GM12878 (cell line): ENCODE measurements around the gene ROCK2. TPM values are rescaled to one million over a fixed set of nuclear protein-coding genes. Genes with fewer than 3 reads are reported as not detected.

Experiments
- ATAC-seq: fragments of 200-7000 bp; cut with Tn5 transposase; 3 replicates; pipeline ENCODE4 v1.9.1; 2020; ENCODE audit warnings: mild to moderate bottlenecking, moderate library complexity
- BruUV-seq: library from RNA; stranded (reverse); fragments of 400-500 nt; replicated peaks from 2 replicates; lab custom pipeline; 2021; lab: Mats Ljungman, UMichigan
- CTCF ChIA-PET: fragments of 300-600 bp; sonication (Branson Sonifier 250); formaldehyde crosslinking; extraction: SDS; loops from one replicate; lab custom pipeline; 2021; ENCODE audit warnings: inconsistent platforms; lab: Yijun Ruan, JAX
- POLR2A ChIA-PET: fragments of 350-600 bp; formaldehyde crosslinking; extraction: SDS; loops from one replicate; lab custom pipeline; 2021; ENCODE audit warnings: inconsistent platforms; lab: Charles Lee
- RAD21 ChIA-PET: fragments of 300-600 bp; sonication (Branson Sonifier 250); formaldehyde crosslinking; loops from one replicate; lab custom pipeline; 2023; ENCODE audit warnings: antibody characterized with exemption; ENCODE audit not compliant: unreplicated experiment; lab: Charles Lee
- SMC1A ChIA-PET: fragments of 300-600 bp; sonication (Branson Sonifier 250); formaldehyde crosslinking; loops from one replicate; lab custom pipeline; 2023; ENCODE audit not compliant: unreplicated experiment, uncharacterized antibody; lab: Charles Lee
- DNase-seq: peaks from one replicate; pipeline ENCODE4 v3.0.0-alpha.2; 2011; ENCODE audit warnings: low read depth, low spot score
- FAIRE-seq: peaks from 3 replicates; lab custom pipeline; 2011; peaks lifted over from hg19 to GRCh38; lab: Jason Lieb, UNC
- H2AFZ ChIP-seq: 2 replicates; pipeline ENCODE4 v1.6.0; 2011; ENCODE audit warnings: low read depth, low read length, control low read depth; ENCODE audit not compliant: control insufficient read depth
- H3K27ac ChIP-seq: 2 replicates; pipeline ENCODE4 v1.5.1; 2011; ENCODE audit warnings: control low read depth; ENCODE audit not compliant: control insufficient read depth, insufficient read depth
- H3K27me3 ChIP-seq, 2 experiments: replicated peaks in 1 of 2; 2 replicates each; pipeline versions ENCODE4 v1.6.0 to v1.6.1; 2011; ENCODE audit warnings: low read length in 1 of 2; ENCODE audit not compliant: control insufficient read depth in 2 of 2, insufficient read depth in 2 of 2
- H3K36me3 ChIP-seq, 2 experiments: 2 replicates each; pipeline ENCODE4 v1.5.1; 2011; ENCODE audit warnings: low read length in 1 of 2; ENCODE audit not compliant: control insufficient read depth in 2 of 2, insufficient read depth in 2 of 2
- H3K4me1 ChIP-seq: 2 replicates; pipeline ENCODE4 v1.6.1; 2011; ENCODE audit warnings: mild to moderate bottlenecking, low read length, moderate library complexity, mixed read lengths; ENCODE audit not compliant: control insufficient read depth, insufficient read depth
- H3K4me2 ChIP-seq: 2 replicates; pipeline ENCODE4 v1.6.0; 2011; ENCODE audit warnings: control low read depth; ENCODE audit not compliant: control insufficient read depth, insufficient read depth
- H3K4me3 ChIP-seq: fragments of 200-600 bp; sonication (generic); 2 replicates; pipeline ENCODE4 v1.5.1; 2016
- H3K79me2 ChIP-seq: 2 replicates; pipeline ENCODE4 v1.6.0; 2011; ENCODE audit warnings: low read length; ENCODE audit not compliant: control insufficient read depth, insufficient read depth
- H3K9ac ChIP-seq: 2 replicates; pipeline ENCODE4 v1.8.0; 2011; ENCODE audit warnings: low read length, control low read depth, mixed read lengths; ENCODE audit not compliant: control insufficient read depth, insufficient read depth
- H3K9me3 ChIP-seq: replicated peaks from 3 replicates; pipeline ENCODE4 v1.5.1; 2011; ENCODE audit warnings: mild to moderate bottlenecking, low read length; ENCODE audit not compliant: control insufficient read depth, insufficient read depth
- H4K20me1 ChIP-seq: 2 replicates; pipeline ENCODE4 v1.6.0; 2011; ENCODE audit not compliant: control insufficient read depth, insufficient read depth
- BACH1 ChIP-seq: fragments of 450-650 bp; IDR thresholded peaks from 2 replicates; pipeline ENCODE4 v1.6.1; 2017; ENCODE audit warnings: mild to moderate bottlenecking, borderline replicate concordance
- CBX3 ChIP-seq: fragments of 200-600 bp; sonication (generic); IDR thresholded peaks from 2 replicates; pipeline ENCODE4 v1.6.1; 2016; ENCODE audit warnings: low read depth, borderline replicate concordance
- EED ChIP-seq: sonication (generic); IDR thresholded peaks from 2 replicates; pipeline ENCODE4 v1.6.1; 2016; ENCODE audit warnings: antibody characterized with exemption, low read depth
- GATAD2B ChIP-seq: fragments of 450-650 bp; conservative IDR thresholded peaks from 2 replicates; pipeline ENCODE4 v1.6.1; 2017; ENCODE audit warnings: low read depth, mild to moderate bottlenecking, moderate library complexity
- HCFC1 ChIP-seq: fragments of 150-350 bp; IDR thresholded peaks from 2 replicates; pipeline ENCODE4 v1.6.1; 2014; ENCODE audit warnings: low read length
- HDAC2 ChIP-seq: fragments of 200-600 bp; sonication (generic); IDR thresholded peaks from 2 replicates; pipeline ENCODE4 v1.6.1; 2017
- IKZF1 ChIP-seq: fragments of 450-650 bp; conservative IDR thresholded peaks from 2 replicates; pipeline ENCODE4 v1.6.1; 2017; ENCODE audit warnings: antibody characterized with exemption, mild to moderate bottlenecking
- IKZF2 ChIP-seq, 2 experiments: fragments of 450-650 bp; IDR thresholded peaks; 2 replicates each; pipeline ENCODE4 v1.6.1; 2017; ENCODE audit warnings: mild to moderate bottlenecking in 2 of 2, moderate library complexity in 2 of 2
- MEF2B ChIP-seq: fragments of 450-650 bp; IDR thresholded peaks from 2 replicates; pipeline ENCODE4 v1.6.1; 2018; ENCODE audit warnings: mild to moderate bottlenecking, moderate library complexity; ENCODE audit not compliant: partially characterized antibody, poor library complexity, severe bottlenecking
- RB1 ChIP-seq: fragments of 450-650 bp; formaldehyde crosslinking; IDR thresholded peaks from 2 replicates; pipeline ENCODE4 v1.6.1; 2017; ENCODE audit warnings: mild to moderate bottlenecking, borderline replicate concordance
- SREBF1 ChIP-seq: IDR thresholded peaks from 2 replicates; pipeline ENCODE4 v1.6.1; 2012; ENCODE audit warnings: mild to moderate bottlenecking, low read length
- STAT1 ChIP-seq: fragments of 450-650 bp; conservative IDR thresholded peaks from 2 replicates; pipeline ENCODE4 v1.6.1; 2014; ENCODE audit warnings: antibody characterized with exemption, mild to moderate bottlenecking
- YBX1 ChIP-seq: fragments of 450-650 bp; IDR thresholded peaks from 2 replicates; pipeline ENCODE4 v1.6.1; 2016; ENCODE audit warnings: antibody characterized with exemption
- ZNF207 ChIP-seq: fragments of 450-650 bp; IDR thresholded peaks from 2 replicates; pipeline ENCODE4 v1.6.1; 2014; ENCODE audit warnings: antibody characterized with exemption, mild to moderate bottlenecking, borderline replicate concordance
- WGBS: methylation state at CpG from one replicate; pipeline ENCODE4 v1.1.6; 2016; ENCODE audit warnings: low lambda C conversion rate; ENCODE audit not compliant: insufficient replicate concordance, insufficient coverage; ENCODE audit errors: missing lambda C conversion rate; 5-methylcytosine and 5-hydroxymethylcytosine counted together
- in situ Hi-C: fragments of 300-500 bp; cut with MboI; formaldehyde crosslinking; loops from 9 replicates; pipeline ENCODE4 v1.14.3; 2018; ENCODE audit warnings: mixed read lengths
- intact Hi-C: fragments of 100-400 bp; cut with micrococcal nuclease; formaldehyde crosslinking; loops from one replicate; pipeline ENCODE4 v1.14.2; 2022; ENCODE audit not compliant: unreplicated experiment
- polyA plus RNA-seq, 11 experiments: library from polyadenylated mRNA; depleted of rRNA in 4 of 11; unstranded in 6 of 11; stranded (reverse) in 5 of 11; fragments of >200 nt; fragmentation: Nextera tagmentation in 4 of 11; fragmentation: Illumina TruSeq in 1 of 11; extraction: Ambion mirVana in 4 of 11; extraction: Trizol in 1 of 11; gene quantifications; 1 replicate in 1 of 11; 2 replicates in 10 of 11; pipeline versions ENCODE4 v1.2.1 to v1.2.3, GENCODE V29; 2011 to 2016; ENCODE audit warnings: inconsistent platforms in 2 of 11, missing spikeins in 2 of 11, low read depth in 1 of 11
- total RNA-seq, 4 experiments: library from RNA; depleted of rRNA in 3 of 4; stranded (reverse); fragments of >200 nt in 3 of 4; fragmentation: Illumina TruSeq in 1 of 4; extraction: Trizol in 1 of 4; gene quantifications; 2 replicates each; pipeline versions ENCODE4 v1.2.1 to v1.2.3, GENCODE V29; 2013 to 2021
- TF ChIP-seq, protein P1 (sequence below): fragments of 450-650 bp; conservative IDR thresholded peaks from 2 replicates; pipeline ENCODE4 v1.6.1; 2017; ENCODE audit warnings: mild to moderate bottlenecking, moderate library complexity
- TF ChIP-seq, protein P2 (sequence below): IDR thresholded peaks from 2 replicates; pipeline ENCODE4 v1.6.1; 2011; ENCODE audit warnings: low read depth, low read length, improper control_type of control experiment, borderline replicate concordance
- TF ChIP-seq, protein P3 (sequence below): IDR thresholded peaks from 2 replicates; pipeline ENCODE4 v1.6.1; 2012; ENCODE audit warnings: low read depth, low read length, improper control_type of control experiment
- TF ChIP-seq, protein P4 (sequence below): fragments of 450-650 bp; IDR thresholded peaks from 2 replicates; pipeline ENCODE4 v1.6.1; 2017; ENCODE audit warnings: mild to moderate bottlenecking, low read depth, inconsistent platforms; ENCODE audit not compliant: poor library complexity, severe bottlenecking

ROCK2 gene
- total and polyA plus RNA-seq, 10 of the 15 experiments (the other 5 are each of a cell fraction or from before 2014, with no cell fraction given) = 4.6 to 22.1 (median 8.3) TPM

DNA sequence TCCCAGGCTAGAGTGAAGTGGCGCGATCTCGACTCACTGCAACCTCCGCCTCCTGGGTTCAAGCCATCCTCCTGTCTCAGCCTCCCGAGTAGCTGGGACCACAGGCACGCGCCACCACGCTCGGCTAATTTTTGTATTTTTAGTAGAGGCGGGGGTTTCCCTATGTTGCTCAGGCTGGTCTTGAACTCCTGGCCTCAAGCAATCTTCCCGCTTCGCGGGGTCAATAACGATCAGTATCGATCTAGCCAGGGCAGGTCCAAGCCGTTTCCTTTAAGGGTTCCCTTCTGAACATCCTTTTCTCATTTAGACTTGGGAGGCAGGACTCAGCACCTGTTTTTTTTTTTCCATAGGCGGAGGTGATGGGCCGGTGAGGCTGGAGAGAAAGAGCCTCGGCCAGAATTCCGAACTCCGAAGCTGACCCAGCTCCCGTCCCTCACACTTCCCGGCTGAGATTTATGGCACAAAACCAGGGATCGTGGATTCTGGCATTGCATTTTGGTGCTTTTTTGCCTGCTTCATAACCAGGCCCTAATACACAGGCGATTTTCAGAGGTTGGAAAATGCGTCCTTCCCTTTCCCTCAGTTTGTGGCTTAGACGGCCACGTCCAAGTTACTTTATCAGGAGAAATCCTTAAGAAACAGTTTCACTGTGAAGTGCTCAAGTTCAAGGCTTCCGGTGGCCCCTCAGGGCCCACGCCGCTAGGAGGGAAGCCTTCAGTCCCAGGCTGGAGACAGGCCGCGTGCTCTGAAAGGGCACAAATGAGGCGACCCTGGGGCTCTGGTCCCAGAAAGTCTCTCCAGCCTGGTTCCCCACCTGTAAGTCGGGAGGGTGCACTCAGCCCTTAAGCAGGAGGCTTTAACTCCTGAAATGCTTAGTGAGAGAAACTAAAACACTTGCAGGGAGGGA is 190.2 kb downstream of the ROCK2 start:
- intact Hi-C loops = no loop called here
- RAD21 ChIA-PET = interaction anchor here (0.6 kb wide), 1 partner anchor 101 kb away, joined by 3 read pairs; no protein-coding TSS in a partner anchor
- peak overlapping the region; percentile 97 for H2AFZ ChIP-seq
- H4K20me1 ChIP-seq = no peaks in the 10 kb centered on the region
- no peaks in the 10 kb centered on the region for H3K79me2 ChIP-seq
- no peaks in the 10 kb centered on the region for H3K36me3 ChIP-seq
- ATAC-seq (peak; percentile 12), FAIRE-seq (peak; percentile 52), DNase-seq (no peak)
- peak overlapping the region; percentile 97 for H3K4me2 ChIP-seq
- 47% methylated on average over 35 of the region's 35 CpGs for WGBS
- H3K4me3 ChIP-seq = peak overlapping the region; percentile 72
- peaks cover 6% of the 10 kb centered on the region for H3K4me1 ChIP-seq
- CTCF ChIA-PET = interaction anchor here (1.2 to 1.6 kb wide), 2 partner anchors 21 to 23 kb away, joined by 5 read pairs; a partner anchor contains a TSS
- SMC1A ChIA-PET = interaction anchor here (0.8 kb wide), 1 partner anchor 21 kb away, joined by 3 read pairs; a partner anchor contains a TSS
- H3K9ac ChIP-seq = peak overlapping the region; percentile 83
- TSS peak; percentile 89 for BruUV-seq
- H3K27me3 ChIP-seq = no peaks in the 10 kb centered on the region; a peak in 2 of 4 replicates
- no peaks in the 10 kb centered on the region for H3K9me3 ChIP-seq
- in situ Hi-C loops = no loop called here
- POLR2A ChIA-PET = no interaction called here
- peak overlapping the region; percentile 66 for H3K27ac ChIP-seq
- TF ChIP-seq RB1 (no peak), SREBF1 (no peak), IKZF1 (peak; percentile 20; the same call in 1 of the 2 replicates), BACH1 (no peak), STAT1 (no peak), YBX1 (no peak), GATAD2B (0 out of 2 replicates have a peak, but pooled peaks have one; percentile 37), CBX3 (no peak), HDAC2 (no peak), IKZF2 (IDR thresholded peaks at IDR 0.05) (peak in 1 of 2 experiments; percentile 13; a peak in 1 of 4 replicates), EED (peak; percentile 51; the same call in 1 of the 2 replicates), MEF2B (no peak), ZNF207 (no peak), HCFC1 (no peak)
- TF ChIP-seq, protein P1, sequence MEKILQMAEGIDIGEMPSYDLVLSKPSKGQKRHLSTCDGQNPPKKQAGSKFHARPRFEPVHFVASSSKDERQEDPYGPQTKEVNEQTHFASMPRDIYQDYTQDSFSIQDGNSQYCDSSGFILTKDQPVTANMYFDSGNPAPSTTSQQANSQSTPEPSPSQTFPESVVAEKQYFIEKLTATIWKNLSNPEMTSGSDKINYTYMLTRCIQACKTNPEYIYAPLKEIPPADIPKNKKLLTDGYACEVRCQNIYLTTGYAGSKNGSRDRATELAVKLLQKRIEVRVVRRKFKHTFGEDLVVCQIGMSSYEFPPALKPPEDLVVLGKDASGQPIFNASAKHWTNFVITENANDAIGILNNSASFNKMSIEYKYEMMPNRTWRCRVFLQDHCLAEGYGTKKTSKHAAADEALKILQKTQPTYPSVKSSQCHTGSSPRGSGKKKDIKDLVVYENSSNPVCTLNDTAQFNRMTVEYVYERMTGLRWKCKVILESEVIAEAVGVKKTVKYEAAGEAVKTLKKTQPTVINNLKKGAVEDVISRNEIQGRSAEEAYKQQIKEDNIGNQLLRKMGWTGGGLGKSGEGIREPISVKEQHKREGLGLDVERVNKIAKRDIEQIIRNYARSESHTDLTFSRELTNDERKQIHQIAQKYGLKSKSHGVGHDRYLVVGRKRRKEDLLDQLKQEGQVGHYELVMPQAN = no peak
- TF ChIP-seq, protein P2, sequence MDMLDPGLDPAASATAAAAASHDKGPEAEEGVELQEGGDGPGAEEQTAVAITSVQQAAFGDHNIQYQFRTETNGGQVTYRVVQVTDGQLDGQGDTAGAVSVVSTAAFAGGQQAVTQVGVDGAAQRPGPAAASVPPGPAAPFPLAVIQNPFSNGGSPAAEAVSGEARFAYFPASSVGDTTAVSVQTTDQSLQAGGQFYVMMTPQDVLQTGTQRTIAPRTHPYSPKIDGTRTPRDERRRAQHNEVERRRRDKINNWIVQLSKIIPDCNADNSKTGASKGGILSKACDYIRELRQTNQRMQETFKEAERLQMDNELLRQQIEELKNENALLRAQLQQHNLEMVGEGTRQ = no peak
- TF ChIP-seq, protein P3, sequence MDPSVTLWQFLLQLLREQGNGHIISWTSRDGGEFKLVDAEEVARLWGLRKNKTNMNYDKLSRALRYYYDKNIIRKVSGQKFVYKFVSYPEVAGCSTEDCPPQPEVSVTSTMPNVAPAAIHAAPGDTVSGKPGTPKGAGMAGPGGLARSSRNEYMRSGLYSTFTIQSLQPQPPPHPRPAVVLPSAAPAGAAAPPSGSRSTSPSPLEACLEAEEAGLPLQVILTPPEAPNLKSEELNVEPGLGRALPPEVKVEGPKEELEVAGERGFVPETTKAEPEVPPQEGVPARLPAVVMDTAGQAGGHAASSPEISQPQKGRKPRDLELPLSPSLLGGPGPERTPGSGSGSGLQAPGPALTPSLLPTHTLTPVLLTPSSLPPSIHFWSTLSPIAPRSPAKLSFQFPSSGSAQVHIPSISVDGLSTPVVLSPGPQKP = no peak
- TF ChIP-seq, protein P4, sequence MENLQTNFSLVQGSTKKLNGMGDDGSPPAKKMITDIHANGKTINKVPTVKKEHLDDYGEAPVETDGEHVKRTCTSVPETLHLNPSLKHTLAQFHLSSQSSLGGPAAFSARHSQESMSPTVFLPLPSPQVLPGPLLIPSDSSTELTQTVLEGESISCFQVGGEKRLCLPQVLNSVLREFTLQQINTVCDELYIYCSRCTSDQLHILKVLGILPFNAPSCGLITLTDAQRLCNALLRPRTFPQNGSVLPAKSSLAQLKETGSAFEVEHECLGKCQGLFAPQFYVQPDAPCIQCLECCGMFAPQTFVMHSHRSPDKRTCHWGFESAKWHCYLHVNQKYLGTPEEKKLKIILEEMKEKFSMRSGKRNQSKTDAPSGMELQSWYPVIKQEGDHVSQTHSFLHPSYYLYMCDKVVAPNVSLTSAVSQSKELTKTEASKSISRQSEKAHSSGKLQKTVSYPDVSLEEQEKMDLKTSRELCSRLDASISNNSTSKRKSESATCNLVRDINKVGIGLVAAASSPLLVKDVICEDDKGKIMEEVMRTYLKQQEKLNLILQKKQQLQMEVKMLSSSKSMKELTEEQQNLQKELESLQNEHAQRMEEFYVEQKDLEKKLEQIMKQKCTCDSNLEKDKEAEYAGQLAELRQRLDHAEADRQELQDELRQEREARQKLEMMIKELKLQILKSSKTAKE = no peak
